HK-2 (cell line): Measurements from ENCODE around the gene RAD51B.
"Not testable (repeated sequence)": the region's sequence is repeated elsewhere in the genome, so short reads cannot be mapped to it uniquely, and the experiment has no call there.

Experiments
- DNase-seq: peaks from one replicate; pipeline ENCODE4 v3.0.0-alpha.2; 2018; ENCODE audit not compliant: unreplicated experiment

The RAD51B gene

DNA sequence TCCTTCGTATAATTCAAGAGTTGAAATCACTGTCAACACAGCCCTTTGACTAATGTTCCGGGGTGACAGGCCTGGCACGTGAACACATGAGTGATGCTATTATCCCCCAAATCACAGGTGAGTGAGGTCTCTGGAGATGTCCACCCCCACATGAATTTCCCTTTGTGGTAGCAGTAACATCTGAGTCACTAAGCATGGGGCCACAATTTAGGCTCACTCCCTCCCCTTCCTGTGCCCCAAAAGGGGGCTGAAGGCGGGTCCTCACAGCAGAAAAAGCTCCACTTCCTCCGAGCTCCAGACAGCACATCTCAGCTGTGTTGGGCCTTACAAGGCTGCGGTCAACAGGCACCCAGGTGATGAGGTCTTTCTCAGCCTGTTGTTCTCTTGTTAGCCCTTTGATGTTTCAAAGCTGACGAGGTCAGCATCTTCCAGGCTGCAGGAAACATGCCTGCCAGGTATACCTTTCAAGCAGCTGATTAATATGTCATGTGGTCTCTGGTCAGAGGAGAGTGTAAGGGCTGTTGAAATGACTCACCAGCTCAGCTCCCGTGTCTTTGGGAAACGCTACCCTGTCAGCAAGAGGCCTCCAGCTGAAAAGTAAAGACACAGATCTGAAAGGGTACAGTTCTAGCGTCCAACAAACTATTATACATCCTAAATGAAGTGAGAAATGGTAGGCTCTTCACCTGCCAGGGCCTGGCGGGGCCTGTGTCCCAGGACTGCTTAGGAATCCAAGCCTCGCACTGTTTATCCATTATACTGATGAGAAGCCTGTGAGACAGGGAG, 866.0 kb downstream of the RAD51B start:
- DNase-seq, result peak; percentile 78

DNA sequence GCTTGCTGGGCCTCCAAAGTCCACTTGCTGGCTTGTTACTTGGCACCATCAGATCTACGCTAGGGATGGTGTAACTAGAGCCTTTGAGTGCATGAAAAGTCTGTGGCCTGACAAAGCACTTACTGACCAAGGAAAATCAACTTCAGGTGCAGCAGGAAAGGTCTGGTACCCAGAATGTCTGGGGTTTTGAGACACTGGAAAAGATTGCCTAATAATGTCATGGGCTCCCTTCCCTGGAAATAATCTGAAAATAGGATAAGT, 866.6 kb downstream of the RAD51B start:
- no peak for DNase-seq

DNA sequence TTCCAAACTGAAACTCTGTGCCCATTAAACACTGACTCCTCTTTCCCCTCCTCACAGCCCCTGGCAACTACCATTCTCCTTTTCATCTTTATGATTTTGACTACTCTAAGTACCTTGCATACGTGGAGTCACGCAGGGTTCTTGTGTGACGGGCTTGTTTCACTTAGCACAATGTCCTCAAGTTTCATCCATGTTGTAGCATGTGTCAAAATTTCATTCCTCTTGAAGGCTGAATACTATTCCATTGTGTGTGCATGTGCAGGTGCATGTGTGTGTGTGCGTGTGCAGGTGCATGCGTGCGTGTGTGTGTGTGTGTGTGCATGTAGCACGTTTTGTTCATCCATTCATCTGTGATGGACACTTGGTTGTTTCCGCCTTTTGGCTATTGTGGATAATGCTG, 867.1 kb downstream of the RAD51B start:
- DNase-seq, result no peak

DNA sequence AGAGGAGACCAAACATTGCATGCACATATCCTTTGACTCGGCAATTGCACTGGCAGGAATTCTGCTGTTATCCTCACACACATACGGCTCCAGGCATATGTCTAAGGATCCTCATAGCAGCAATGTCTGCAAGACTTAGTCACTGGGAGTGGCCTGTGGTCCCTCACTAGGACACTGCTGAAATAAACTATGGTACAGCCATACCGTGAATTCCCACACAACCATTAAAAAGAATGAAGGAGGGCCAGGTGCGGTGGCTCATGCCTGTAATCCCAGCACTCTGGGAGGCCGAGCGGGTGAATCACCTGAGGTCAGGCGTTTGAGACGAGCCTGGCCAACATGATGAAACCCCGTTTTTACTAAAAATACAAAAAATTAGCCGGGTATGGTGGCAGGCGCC, 868.2 kb downstream of the RAD51B start:
- peak; percentile 90 for DNase-seq

DNA sequence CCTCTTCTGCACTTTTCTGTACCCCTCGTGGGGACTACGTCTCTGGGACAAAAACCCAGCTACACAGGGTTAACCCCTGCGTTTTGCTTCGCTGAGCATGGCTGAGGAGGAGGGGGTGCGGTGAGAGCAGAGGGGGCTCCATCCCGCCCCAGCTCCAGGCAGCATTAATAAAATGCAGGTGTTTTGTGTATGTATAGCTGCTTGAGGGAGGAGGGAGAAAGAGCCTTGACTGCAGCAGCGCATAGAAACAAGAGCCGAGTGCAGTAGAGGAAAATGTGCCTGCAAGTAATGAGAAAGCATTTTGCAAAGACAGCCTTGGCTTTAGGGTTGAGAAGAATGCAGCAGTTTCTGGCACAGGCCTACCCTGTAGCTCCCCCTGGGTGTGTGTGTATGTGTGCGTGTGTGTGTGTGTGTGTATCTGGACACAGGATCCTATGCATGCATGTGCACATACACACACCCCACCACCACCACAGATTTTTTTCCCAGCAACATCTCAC, 869.3 kb downstream of the RAD51B start:
- DNase-seq, result no peak

DNA sequence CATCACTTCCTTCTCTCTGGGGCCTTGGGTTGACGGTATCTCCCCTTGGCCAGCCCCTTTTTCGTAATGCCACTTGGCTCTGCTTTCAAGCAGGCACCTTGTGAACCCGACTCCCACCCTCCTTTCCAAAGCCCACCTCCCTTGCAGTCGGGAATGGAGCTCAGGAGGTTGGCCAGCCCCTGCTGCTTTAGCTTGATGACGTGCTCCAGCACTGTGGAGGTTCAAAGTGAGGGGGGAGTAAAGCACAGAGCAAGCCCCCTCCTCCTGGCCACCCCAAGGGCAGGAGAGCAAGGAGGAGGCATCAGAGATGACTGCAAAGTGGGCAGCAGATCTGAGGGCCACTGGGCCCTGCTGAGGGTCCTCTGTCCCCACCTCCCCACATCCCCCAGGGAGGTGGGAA, 869.9 kb downstream of the RAD51B start:
- no peak for DNase-seq

DNA sequence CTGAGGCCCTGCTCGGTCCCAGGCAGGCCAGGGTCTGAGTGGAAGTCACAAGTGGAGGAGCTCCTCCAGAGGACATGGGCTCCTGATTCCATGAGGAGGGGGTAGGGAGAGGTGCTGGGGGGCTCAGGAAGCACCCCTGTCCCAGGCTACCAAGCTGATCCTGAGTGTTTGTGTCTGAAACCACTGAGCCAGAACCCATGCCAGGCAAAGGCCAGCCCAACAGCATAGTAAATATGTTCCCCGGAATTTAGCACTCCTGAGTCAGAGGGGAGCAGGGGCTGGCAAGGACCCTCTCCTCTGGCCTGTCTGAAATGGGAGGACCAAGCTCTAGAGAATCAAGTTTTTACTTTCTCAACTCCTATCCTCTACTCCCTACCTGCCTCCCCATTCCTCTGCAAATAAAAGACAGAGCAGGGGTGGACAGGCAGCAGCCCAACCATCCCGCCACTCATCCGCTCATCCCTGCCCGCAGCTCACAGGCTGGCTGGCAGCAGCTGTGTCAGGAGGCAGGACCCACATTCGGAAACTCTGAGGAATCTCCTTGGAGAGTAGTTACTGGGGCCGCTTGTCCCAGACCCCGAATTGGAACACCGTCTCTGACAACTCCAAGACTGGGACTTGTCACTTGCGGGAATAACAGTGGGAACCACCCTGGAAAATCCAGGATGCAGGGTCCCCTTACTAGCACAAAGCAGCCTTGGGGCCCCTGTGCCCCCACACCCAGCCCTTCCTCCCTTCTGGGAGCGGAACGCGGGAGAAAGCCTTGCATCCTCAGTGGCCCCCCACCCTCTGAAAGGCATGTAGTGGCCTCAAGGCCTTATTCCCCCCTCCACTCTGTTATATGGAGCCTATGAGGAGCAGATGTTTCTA, 870.7 kb downstream of the RAD51B start:
- DNase-seq, result no peak

DNA sequence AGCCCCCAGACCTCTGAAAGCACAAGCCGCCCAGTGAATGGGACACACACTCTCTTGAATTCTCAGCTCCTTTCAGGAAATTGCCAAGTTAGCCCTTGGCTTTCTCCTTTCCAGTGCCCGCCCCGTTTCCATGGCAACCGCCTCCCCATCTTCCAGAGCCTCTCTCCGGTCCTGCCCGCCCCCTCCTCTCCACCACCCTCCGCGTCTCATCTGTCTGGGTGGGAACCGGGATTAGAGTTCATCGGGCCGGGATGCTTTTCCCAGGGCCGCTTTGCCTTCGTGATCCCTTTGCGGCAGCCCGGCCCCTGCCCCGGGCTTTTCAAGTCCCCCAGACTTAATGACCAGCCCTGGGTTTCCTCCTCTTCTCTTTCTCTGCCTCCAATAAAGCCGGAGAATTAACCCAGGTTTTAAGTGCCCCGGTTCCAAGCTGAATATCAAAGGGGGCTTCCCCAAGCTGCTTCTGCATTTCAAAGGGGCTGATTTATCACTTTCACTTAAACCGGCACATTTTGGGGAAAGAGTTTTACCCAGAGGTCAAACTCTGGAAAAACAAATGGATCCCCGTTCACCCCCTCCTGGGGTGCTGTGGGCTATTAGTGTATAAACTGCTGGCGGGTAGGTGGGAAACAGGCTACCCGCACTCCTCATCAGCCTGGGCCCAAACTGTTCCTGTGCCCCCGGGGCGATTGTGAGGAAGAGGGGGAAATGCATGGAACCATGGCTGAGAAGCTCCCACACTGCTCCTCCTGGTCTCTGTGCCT, 871.6 kb downstream of the RAD51B start:
- no peak for DNase-seq

DNA sequence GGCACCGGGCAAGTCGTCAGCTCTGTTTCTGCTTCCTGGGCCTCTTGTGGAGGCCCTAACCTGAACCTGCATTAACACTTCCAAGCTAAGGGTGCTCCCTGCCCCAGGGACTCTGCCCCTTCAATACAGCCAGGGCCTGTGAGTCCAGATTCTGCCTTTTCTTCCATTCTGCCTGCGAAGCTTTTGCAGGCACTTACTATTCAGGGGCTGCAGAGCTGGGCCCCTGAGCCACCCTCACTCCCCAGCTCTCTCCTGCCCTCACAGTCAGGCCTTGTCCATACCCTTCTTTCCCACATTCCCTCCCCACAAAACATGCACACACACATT, 872.2 kb downstream of the RAD51B start:
- DNase-seq, result no peak

DNA sequence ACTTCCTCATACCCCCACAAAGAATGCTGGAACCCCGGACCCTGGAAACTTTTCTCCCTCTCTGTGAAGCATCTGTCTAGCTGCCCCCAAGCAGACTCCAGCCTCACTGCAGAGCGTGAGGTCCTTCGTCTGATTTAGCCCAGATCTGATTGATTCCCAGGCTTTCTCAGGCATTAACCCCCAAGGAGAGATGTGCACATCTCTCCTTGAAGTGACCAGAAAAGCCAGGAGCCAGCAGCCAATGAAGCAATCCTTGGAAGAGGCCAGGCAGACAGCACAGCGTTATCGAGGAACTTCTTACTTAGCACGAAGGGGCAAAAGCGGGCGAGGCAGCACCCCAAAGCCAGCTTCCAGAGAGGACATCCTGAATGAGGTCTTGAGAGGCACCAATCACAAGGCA, 872.6 kb downstream of the RAD51B start:
- no peak for DNase-seq

DNA sequence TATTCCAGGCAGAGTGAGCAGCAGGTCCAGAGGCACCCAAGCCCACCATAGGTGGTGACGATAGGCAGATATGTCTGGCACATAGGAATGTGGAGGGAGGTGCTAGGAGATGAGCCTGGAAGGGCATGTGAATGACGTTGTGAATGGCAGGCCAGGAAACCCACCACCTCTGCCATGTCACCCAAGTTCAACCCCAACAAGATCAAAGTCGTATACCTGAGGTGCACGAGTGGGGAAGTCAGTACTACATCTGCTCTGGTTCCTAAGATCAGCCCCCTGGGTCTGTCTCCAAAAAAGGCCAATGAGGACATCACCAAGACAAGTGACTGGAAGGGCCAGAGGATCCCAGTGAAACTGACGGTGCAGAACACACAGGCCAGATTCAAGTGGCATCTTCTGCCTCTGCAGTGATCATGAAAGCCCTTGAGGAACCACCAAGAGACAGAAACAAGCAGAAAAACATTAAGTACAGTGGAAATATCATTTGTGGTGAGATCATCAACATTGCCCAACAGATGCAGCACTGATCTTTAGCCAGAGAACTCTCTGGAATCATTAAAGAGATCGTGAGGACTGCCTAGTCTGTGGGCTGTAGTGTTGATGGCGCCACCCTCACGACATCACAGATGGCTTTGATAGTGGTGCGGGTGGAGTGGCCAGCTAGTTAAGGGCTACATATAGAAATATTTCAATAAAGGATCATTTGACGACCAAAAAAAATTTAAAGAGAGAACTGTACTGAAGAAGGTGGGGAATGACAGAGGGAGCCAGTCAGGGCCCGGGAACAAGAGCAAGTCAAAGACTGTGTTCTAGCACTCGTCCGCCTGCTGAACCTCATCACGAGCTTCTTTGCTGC, 873.6 kb downstream of the RAD51B start:
- DNase-seq, result no peak

DNA sequence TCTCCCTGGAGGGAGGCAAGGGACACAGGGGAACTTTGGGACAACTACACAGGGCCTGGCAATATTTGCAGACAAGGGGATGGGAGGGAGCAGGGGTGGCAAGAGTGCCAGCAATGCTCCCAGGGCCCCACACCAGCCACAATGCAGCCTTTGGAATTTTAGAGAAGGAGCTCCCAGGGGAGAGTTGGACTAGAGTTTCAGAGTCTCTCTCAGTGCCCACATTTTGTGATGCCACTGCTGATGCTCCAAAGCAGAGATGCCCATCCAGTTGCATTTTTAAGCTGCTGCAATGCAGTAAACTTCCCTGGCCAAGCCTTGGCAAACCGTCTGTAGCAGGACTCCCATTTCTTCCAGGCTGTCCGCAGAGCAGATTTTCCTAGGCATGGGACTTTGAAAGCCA, 874.3 kb downstream of the RAD51B start:
- DNase-seq, result no peak

DNA sequence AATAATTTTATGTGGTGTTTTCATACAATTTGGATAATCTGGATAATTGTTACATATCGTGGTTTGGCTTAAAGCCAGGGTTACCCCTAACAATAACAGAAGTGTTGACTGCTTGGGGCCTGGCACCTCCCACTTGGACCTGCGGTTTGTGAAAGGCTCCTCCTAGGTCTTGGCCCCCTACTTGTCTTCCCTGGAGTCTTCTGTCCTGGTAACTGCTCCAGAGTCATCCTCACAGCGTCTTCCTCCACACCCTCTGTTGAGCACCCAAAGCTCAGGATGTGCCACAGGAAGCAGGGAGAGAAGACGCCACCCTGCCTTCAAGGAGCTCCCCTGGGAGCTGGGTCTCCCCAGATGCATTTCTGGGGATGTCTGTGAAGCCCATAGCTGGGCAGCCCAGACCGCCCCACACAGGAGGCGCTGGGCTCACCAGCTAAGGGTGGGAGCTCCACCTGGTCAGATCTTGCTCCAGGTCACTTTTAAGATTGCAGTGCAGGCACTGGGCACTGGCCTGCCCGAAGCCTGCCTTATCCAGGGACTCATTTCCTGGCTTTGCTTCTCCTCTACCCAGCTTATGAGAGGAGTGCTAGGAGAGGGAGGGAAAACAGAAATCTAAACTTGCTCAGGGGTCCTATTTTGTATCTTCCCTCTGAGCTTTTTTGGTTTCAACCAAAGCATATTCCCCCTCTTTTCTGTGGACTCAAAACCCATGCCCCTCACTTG, 875.1 kb downstream of the RAD51B start:
- DNase-seq, result no peak

DNA sequence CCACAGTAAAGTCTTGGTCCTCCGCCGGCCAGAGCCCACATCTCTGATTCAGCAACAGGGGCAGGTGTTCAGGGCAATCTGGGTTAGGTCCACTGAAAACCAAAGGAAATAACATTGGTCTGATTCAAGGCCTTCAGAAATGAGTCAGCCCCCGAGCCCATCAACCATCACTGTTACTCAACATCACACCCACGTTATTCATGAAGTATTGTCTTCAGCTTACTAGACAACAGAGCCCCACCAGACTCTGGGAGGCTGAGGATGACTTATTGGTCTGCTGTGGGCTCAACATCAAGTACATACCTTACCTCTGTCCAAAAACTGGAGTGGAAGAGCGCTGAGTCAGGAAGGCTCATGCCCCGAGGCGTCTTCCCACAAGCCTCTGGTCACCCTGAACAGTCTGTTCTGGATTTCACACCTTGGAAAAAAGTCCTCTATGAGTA, 875.8 kb downstream of the RAD51B start:
- DNase-seq, result peak; percentile 88

DNA sequence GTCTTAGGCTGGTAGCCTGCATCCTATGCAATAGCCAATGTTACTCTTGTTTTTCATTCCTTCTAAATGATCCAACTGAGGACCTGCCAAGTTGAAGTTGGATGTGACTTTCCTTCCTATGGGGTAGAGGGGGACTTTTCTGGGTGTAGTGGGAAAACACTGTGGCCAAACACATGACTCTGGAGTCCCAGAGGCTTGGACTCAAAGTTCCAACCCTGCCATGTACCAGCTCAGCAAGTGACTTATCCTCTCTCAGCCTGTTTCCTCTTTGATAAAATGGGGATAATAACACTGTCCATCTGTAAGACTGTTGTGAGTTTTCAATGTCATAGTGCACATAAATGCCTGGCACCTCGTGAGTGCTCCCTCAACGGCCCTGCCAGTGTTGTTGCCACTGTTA, 876.3 kb downstream of the RAD51B start:
- DNase-seq, result no peak

DNA sequence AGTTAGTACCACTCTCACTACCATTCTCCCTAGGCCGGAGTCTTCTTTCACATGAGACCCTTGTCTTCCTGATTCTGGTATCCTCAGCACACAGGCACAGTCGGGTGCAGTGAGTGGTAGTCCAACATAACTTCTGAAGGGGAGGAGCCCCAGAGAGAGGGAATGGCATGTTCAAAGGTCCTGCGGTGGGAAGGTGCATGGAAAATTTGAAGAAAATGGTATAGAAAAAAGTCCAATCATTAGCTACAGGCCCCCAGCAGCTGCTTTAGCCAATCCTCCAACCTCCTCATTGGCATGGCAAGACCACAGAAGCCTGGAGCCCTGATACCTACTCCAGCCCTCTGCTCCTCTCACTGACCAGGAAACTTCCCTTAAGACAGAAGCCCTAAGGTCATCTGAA, 876.7 kb downstream of the RAD51B start:
- no peak for DNase-seq

DNA sequence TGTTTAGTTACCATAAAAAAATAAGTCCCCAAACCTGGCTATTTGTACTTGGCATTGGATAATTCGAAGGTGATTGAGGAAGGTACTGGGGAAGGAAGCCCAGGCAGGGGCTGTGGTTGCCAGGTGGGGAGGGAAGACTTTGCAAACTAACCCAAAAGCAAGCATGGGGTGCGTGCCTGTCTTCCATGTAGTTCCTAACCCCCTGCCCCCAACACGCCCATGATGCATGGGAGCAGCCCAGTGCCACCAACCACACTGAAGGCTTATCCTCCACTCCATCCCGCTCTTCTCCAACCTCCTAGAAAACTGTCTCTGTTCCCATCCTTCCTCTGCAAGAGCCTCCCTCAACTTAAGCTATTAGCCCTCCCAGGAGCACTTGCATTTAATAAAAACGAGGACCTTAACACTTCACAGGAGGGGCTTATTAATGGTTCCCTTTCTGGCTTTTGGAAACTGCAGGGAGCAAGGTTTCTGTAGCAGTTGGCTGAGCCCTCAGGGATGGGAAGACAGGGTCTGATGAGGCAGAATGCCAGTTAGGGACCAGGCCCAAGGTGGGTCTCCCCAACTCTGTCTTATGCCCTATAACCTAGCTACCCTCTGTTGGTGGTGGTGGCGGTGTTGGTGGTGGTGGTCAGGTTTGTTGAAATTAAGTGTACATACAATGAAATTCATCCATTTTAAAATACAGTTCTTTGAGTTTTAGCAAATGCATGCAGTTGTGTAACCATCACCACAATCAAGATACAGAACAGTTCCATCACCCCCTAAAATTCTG, 877.3 kb downstream of the RAD51B start:
- no peak for DNase-seq

DNA sequence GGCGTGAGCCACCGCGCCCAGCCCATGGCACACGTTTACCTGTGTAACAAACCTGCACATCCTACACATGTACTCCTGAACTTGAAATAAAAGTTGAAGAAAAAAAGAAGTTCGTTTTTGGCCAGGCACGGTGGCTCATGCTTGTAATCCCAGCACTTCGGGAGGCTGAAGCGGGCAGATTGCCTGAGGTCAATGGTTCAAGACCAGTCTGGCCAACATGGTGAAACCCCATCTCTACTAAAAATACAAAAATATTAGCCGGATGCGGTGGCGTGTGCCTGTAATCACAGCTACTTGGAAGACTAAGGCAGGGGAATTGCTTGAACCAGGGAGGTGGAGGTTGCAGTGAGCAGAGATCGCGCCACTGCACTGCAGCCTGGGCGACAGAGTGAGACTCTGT, 879.2 kb downstream of the RAD51B start:
- not testable (repeated sequence) for DNase-seq

DNA sequence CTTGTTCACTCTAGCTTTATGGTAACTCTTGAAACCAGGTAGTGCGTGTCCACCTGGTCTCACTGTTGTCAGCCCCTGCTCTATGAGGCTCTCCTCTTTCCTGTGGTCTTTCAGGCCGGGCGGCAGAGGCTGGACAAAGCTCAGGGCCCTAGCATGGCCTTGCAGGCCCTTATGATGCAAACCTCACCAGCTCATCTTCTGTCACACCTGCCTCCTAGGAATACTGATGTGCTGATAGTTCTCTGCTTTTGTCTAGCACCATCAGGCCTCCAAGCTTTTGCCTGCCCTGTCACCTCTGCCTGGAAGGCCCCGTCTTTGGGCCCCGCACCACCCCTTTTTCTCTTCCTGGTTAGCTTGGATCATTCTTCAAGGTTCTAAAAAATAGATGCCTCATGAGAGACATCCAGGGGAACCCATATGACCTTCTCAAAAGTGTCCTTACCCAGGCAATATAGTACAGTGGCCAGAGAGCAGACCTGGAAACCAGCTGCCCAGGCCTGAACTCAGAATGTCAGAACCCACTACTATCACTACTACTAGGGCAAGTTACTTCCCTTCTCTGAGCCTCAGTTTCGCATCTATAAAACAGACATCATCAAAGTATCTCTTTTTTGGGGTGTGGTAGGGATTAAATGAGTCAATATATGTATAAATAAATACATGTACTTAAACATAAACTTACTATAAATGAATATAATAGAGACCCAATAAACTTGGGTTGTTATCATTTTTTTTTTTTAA, 881.6 kb downstream of the RAD51B start:
- DNase-seq, result no peak
